ENCODE data around the gene B3GNT9.
"Not testable (repeated sequence)": the region's sequence is repeated elsewhere in the genome, so short reads cannot be mapped to it uniquely, and the experiment has no call there.

Gene B3GNT9

GRCh38 chr16:67149276-67150046 lies 1.3 kb downstream of the B3GNT9 start:
- no peak for DNase-seq

GRCh38 chr16:67148656-67149275 lies 2.0 kb downstream of the B3GNT9 start:
- DNase-seq, result no peak

GRCh38 chr16:67148221-67148620 lies 2.6 kb downstream of the B3GNT9 start:
- no peak for DNase-seq

- DNase-seq, result no peak
Observed at GRCh38 chr16:67147437-67148140, 3.2 kb downstream of the B3GNT9 start.

- DNase-seq, result no peak
Observed at GRCh38 chr16:67146523-67147357, 4.1 kb downstream of the B3GNT9 start.

GRCh38 chr16:67145746-67146145 lies 5.1 kb downstream of the B3GNT9 start:
- DNase-seq, result no peak

- no peak for DNase-seq
Observed at GRCh38 chr16:67144943-67145342, 5.9 kb downstream of the B3GNT9 start.

GRCh38 chr16:67142342-67142741 lies 8.5 kb downstream of the B3GNT9 start:
- DNase-seq, result no peak

GRCh38 chr16:67141391-67141790 lies 9.4 kb downstream of the B3GNT9 start:
- no peak for DNase-seq

GRCh38 chr16:67137605-67138004 lies 13.2 kb downstream of the B3GNT9 start:
- no peak for DNase-seq

GRCh38 chr16:67129422-67129821 lies 21.4 kb downstream of the B3GNT9 start:
- no peak for DNase-seq

GRCh38 chr16:67128887-67129286 lies 21.9 kb downstream of the B3GNT9 start:
- no peak for DNase-seq

GRCh38 chr16:67128417-67128816 lies 22.4 kb downstream of the B3GNT9 start:
- DNase-seq, result no peak

- not testable (repeated sequence) for DNase-seq
Observed at GRCh38 chr16:67122799-67123198, 28.0 kb downstream of the B3GNT9 start.

GRCh38 chr16:67120025-67120424 lies 30.8 kb downstream of the B3GNT9 start:
- DNase-seq, result no peak

- no peak for DNase-seq
Observed at GRCh38 chr16:67117716-67118115, 33.1 kb downstream of the B3GNT9 start.

GRCh38 chr16:67116388-67117311 lies 34.1 kb downstream of the B3GNT9 start:
- no peak for DNase-seq

- no peak for DNase-seq
Observed at GRCh38 chr16:67115639-67116038, 35.2 kb downstream of the B3GNT9 start.

- DNase-seq, result no peak
Observed at GRCh38 chr16:67114793-67115192, 36.0 kb downstream of the B3GNT9 start.

GRCh38 chr16:67112591-67113399 lies 38.0 kb downstream of the B3GNT9 start:
- no peak for DNase-seq

- no peak for DNase-seq
Observed at GRCh38 chr16:67111951-67112444, 38.8 kb downstream of the B3GNT9 start.
